ENCODE results near the gene RTL1.

DNA sequence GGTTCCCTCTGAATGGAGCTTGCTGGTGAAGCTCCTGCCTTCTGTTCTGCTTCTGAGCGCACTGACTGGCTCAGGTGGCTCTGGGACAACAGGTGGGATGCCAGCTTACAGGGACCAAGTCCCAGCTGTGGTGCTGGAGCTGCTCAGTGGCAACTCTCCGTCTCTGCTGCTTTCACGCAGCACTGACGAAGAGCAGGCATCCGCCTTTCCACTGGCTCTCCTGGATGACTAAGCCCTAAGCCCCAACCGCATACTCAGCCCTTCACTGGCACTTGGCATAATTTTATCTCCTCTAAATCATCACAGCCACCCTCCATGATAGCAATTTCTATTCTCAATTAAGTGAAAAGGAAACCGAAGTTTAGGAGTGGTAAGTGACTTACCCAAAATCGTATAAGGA, 3.7 kb upstream of the RTL1 start:
- TF ChIP-seq POLR2A (IDR thresholded peaks at IDR 0.05; ENCODE audit: control extremely low read depth in 1 of 2, low read depth in 2 of 2, low read length in 2 of 2) (no peak), CTCF (IDR thresholded peaks at IDR 0.05; ENCODE audit: control extremely low read depth in 1 of 3, insufficient read depth in 1 of 3, low read depth in 1 of 3, low read length in 3 of 3) (no peak), EP300 (IDR thresholded peaks at IDR 0.05; ENCODE audit: borderline replicate concordance in 1 of 2, low read depth in 2 of 2, low read length in 2 of 2) (no peak), EZH2 (IDR thresholded peaks at IDR 0.05; ENCODE audit: low read depth, low read length, severe bottlenecking) (no peak), SUZ12 (IDR thresholded peaks at IDR 0.05; ENCODE audit: low read length) (no peak), RXRA (IDR thresholded peaks at IDR 0.05; ENCODE audit: insufficient read depth, low read depth, low read length) (no peak), CEBPB (IDR thresholded peaks at IDR 0.05; ENCODE audit: low read depth, low read length) (no peak), SRF (IDR thresholded peaks at IDR 0.05; ENCODE audit: low read depth, low read length) (no peak)

Measured in H1 (cell line).